Epithelial cell of proximal tubule (primary cell): Measurements from ENCODE around the gene PPIC. TPM values are rescaled to one million over a fixed set of nuclear protein-coding genes. Genes with fewer than 3 reads are reported as not detected.

Experiments
- DNase-seq: peaks from one replicate; pipeline ENCODE4 v3.0.0-alpha.2; 2011; ENCODE audit warnings: low read depth
- H3K4me3 ChIP-seq: 2 replicates; pipeline ENCODE4 v1.5.1; 2011; ENCODE audit warnings: low read depth, mild to moderate bottlenecking, low read length
- total RNA-seq: library from RNA; depleted of rRNA; stranded (reverse); fragments of >200 nt; gene quantifications from 2 replicates; pipeline ENCODE4 v1.2.3, GENCODE V29; 2015
- TF ChIP-seq, protein P1 (sequence below): conservative IDR thresholded peaks from 2 replicates; pipeline ENCODE4 v1.5.1; 2012; ENCODE audit warnings: low read depth, mild to moderate bottlenecking, low read length

The PPIC gene
- total RNA-seq, 1 donor from 2014 or later: 24.2 TPM

DNA sequence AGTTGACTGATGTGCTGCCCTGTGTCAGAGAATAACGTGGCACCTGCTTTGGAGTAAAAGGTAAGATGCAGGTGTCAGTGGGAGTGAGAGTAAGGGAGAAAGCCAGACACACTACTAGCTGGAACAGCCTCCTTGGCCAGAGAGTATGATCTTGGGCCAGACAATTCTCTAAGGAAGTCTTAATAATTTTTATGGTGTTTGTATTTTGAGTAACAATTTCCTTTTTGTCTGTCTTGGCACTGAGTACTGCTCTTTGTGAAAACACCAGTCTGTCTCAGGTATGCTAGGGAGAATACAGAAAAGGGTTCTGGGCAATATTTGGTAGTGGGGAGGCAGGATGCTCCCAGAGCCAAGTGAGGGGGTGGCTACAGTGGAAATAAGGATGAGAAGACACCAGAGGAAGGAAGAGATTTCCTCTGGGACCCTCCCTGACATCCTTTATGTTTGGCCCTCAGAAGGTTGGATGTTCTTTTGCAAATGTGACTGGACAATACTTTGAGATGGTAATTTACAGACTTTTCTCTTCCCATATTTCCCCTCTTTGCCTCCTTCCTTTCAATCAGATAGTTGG, 31.9 kb upstream of the PPIC start:
- TF ChIP-seq, protein P1, sequence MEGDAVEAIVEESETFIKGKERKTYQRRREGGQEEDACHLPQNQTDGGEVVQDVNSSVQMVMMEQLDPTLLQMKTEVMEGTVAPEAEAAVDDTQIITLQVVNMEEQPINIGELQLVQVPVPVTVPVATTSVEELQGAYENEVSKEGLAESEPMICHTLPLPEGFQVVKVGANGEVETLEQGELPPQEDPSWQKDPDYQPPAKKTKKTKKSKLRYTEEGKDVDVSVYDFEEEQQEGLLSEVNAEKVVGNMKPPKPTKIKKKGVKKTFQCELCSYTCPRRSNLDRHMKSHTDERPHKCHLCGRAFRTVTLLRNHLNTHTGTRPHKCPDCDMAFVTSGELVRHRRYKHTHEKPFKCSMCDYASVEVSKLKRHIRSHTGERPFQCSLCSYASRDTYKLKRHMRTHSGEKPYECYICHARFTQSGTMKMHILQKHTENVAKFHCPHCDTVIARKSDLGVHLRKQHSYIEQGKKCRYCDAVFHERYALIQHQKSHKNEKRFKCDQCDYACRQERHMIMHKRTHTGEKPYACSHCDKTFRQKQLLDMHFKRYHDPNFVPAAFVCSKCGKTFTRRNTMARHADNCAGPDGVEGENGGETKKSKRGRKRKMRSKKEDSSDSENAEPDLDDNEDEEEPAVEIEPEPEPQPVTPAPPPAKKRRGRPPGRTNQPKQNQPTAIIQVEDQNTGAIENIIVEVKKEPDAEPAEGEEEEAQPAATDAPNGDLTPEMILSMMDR: no peak
- no peak for DNase-seq

DNA sequence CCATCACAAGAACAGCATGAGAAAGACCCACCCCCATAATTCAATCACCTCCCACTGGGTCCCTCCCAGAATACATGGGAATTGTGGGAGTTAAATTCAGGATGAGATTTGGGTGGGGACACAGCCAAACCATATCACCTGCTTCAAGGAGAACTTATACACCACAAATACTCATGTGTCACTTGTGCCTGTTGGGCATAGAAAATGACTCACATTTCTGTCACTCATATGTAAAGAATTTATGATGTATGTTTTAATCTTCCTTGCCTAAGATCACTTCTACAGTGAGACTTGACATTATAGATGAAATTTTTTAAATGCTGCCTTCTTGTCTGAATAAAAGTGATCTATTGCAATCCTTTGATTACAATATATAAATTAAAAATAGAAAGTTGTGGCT, 29.5 kb upstream of the PPIC start:
- TF ChIP-seq, protein P1: no peak
- no peak overlapping the region for H3K4me3 ChIP-seq
- DNase-seq: no peak

More for the DNA sequence above, 31.9 kb upstream of the PPIC start:
- no peak overlapping the region for H3K4me3 ChIP-seq

DNA sequence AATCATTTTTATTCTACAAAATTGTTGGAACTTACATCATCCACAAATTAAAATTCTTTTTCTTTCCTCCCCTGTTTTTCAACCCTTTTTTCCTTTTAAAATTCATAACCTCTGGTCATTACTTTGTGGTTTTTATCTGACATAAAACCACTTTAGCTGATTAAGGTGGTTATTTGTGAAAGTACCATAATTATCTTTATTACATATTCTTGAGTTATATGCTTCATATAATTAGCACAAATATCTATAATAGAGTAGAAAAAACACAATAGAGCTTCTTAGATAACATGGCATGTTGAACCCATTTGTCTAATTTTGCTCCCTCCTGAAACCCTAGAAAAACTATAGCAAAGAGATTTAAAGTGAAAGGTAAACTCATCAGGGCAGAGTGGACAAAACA, 22.9 kb upstream of the PPIC start:
- TF ChIP-seq, protein P1: no peak
- no peak overlapping the region for H3K4me3 ChIP-seq
- DNase-seq: no peak

DNA sequence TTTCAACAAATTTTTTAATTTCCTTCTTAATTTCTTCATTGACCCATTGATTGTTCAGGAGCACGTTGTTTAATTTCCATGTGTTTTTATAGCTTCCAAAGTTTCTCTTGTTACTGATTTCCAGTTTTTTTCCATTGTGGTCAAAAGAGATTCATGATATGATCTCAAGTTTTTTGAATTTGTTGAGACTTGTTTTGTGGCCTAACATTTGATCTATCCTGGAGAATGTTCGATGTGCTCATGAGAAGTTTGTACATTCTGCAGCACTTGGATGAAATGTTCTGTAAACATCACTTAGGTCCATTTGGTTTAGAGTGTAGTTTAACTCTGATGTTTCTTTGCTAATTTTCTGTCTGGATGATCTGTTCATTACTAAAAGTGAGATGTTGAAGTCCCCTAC, 14.7 kb upstream of the PPIC start:
- TF ChIP-seq, protein P1: no peak
- no peak overlapping the region for H3K4me3 ChIP-seq
- DNase-seq: no peak

DNA sequence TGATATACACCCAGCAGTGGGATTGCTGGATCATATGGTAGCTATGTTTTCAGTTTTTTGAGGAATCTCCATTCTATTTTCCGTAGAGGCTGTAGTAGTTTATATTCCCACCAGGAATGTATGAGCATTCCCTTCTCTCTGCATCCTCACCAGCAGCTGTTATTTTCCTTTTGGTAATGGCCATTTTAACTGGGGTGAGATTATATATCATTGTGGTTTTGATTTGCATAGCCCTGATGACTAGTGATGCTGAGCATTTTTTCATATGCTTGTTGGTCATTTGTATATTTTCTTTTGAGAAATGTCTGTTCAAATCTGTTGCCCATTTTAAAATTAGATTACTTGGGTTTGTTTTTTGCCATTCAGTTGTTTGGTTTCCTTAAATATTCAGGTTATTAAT, 11.2 kb upstream of the PPIC start:
- H3K4me3 ChIP-seq: no peak overlapping the region
- TF ChIP-seq, protein P1: no peak
- DNase-seq: no peak

DNA sequence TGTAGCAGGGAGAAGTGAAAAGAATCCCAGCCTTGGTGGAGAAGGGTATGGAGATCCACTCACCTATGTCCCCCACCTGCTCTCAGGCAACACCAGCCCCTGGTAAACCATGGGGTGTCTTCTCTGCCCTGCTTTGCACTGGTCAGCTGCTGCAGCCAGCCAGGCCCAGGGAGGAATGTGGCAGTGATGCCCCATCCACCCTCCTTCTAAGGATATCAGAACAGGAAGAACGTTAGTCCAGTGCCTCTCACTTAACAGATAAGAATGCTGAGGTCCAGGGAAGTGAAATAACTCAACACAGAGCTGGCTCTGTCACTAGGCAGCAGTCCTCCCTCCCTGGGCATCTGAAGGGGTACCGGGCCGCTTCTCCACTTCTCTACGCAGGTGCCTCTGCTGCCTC, 9.7 kb upstream of the PPIC start:
- no peak for DNase-seq
- no peak overlapping the region for H3K4me3 ChIP-seq

More for the DNA sequence above, 9.7 kb upstream of the PPIC start:
- TF ChIP-seq, protein P1: no peak
